H9 (cell line): Measurements from ENCODE around the gene CNTFR. TPM values are rescaled to one million over a fixed set of nuclear protein-coding genes. Genes with fewer than 3 reads are reported as not detected.

Source experiments
- DNase-seq: peaks from one replicate; pipeline ENCODE4 v3.0.0-alpha.2; 2017
- H2AFZ ChIP-seq: one replicate; pipeline ENCODE4 v1.6.1; 2013; ENCODE audit warnings: mild to moderate bottlenecking, low read length, control low read depth, moderate library complexity
- H2AK5ac ChIP-seq: 2 replicates; pipeline ENCODE4 v1.6.1; 2013; ENCODE audit warnings: low read length, control low read depth, mixed read lengths; ENCODE audit not compliant: insufficient read length
- H2BK120ac ChIP-seq: one replicate; pipeline ENCODE4 v1.6.1; 2013; ENCODE audit warnings: low read depth, mild to moderate bottlenecking, low read length, control low read depth, inconsistent platforms; ENCODE audit not compliant: poor library complexity, severe bottlenecking
- H2BK12ac ChIP-seq: 2 replicates; pipeline ENCODE4 v1.6.1; 2013; ENCODE audit warnings: low read length, control low read depth, mixed read lengths, low read depth; ENCODE audit not compliant: insufficient read length
- H2BK15ac ChIP-seq: 2 replicates; pipeline ENCODE4 v1.6.1; 2013; ENCODE audit warnings: low read depth, low read length, control low read depth
- H2BK20ac ChIP-seq: one replicate; pipeline ENCODE4 v1.6.1; 2013; ENCODE audit warnings: low read depth, mild to moderate bottlenecking, low read length, control low read depth, inconsistent platforms; ENCODE audit not compliant: poor library complexity, severe bottlenecking
- H2BK5ac ChIP-seq: 2 replicates; pipeline ENCODE4 v1.6.1; 2013; ENCODE audit warnings: low read length, control low read depth, mixed read lengths; ENCODE audit not compliant: insufficient read length
- H3K14ac ChIP-seq: 2 replicates; pipeline ENCODE4 v1.6.1; 2013; ENCODE audit warnings: low read length, control low read depth; ENCODE audit not compliant: insufficient read depth
- H3K18ac ChIP-seq: 2 replicates; pipeline ENCODE4 v1.6.1; 2013; ENCODE audit warnings: low read depth, mild to moderate bottlenecking, mixed read lengths, low read length, control low read depth; ENCODE audit not compliant: insufficient read length
- H3K23ac ChIP-seq: 2 replicates; pipeline ENCODE4 v1.6.1; 2013; ENCODE audit warnings: low read length, control low read depth, mixed read lengths, low read depth; ENCODE audit not compliant: insufficient read length
- H3K23me2 ChIP-seq: 2 replicates; pipeline ENCODE4 v1.6.1; 2013; ENCODE audit warnings: low read depth, mild to moderate bottlenecking, mixed read lengths, low read length, control low read depth; ENCODE audit not compliant: insufficient read length, poor library complexity, severe bottlenecking
- H3K27ac ChIP-seq: 2 replicates; pipeline ENCODE4 v1.5.1; 2013; ENCODE audit warnings: low read length, control low read depth, mixed read lengths, low read depth; ENCODE audit not compliant: insufficient read length
- H3K27me3 ChIP-seq: 2 replicates; pipeline ENCODE4 v1.6.1; 2013; ENCODE audit warnings: low read length, control low read depth, inconsistent platforms; ENCODE audit not compliant: insufficient read depth
- H3K4ac ChIP-seq: 2 replicates; pipeline ENCODE4 v1.6.1; 2013; ENCODE audit warnings: low read depth, mild to moderate bottlenecking, control low read depth, inconsistent platforms, low read length, moderate library complexity
- H3K4me1 ChIP-seq: 2 replicates; pipeline ENCODE4 v1.6.1; 2013; ENCODE audit warnings: low read length, control low read depth, inconsistent platforms; ENCODE audit not compliant: insufficient read depth
- H3K4me2 ChIP-seq: 2 replicates; pipeline ENCODE4 v1.6.1; 2013; ENCODE audit warnings: low read length, control low read depth, mixed read lengths; ENCODE audit not compliant: insufficient read length, insufficient read depth
- H3K56ac ChIP-seq: 2 replicates; pipeline ENCODE4 v1.6.1; 2013; ENCODE audit warnings: low read depth, mild to moderate bottlenecking, mixed read lengths, low read length, control low read depth; ENCODE audit not compliant: insufficient read length
- H3K79me1 ChIP-seq: 2 replicates; pipeline ENCODE4 v1.6.1; 2013; ENCODE audit warnings: low read depth, mild to moderate bottlenecking, moderate library complexity, low read length, control low read depth, inconsistent platforms; ENCODE audit not compliant: insufficient read depth, poor library complexity, severe bottlenecking
- H3K79me2 ChIP-seq: 2 replicates; pipeline ENCODE4 v1.6.1; 2013; ENCODE audit warnings: low read length, control low read depth, inconsistent platforms; ENCODE audit not compliant: insufficient read depth
- H3K9ac ChIP-seq: 2 replicates; pipeline ENCODE4 v1.6.1; 2013; ENCODE audit warnings: low read length, control low read depth, mixed read lengths; ENCODE audit not compliant: insufficient read length; ENCODE audit errors: extremely low read depth
- H3K9me3 ChIP-seq: one replicate; pipeline ENCODE4 v1.6.1; 2013; ENCODE audit warnings: low read depth, low read length, inconsistent platforms; ENCODE audit not compliant: control insufficient read depth
- H3T11ph ChIP-seq: one replicate; pipeline ENCODE4 v1.6.1; 2013; ENCODE audit warnings: mild to moderate bottlenecking, low read length, control low read depth, inconsistent platforms
- H4K20me1 ChIP-seq: one replicate; pipeline ENCODE4 v1.6.1; 2013; ENCODE audit not compliant: control insufficient read depth, insufficient read length, insufficient read depth
- H4K5ac ChIP-seq: 2 replicates; pipeline ENCODE4 v1.6.1; 2013; ENCODE audit warnings: low read depth, mild to moderate bottlenecking, mixed read lengths, low read length, control low read depth; ENCODE audit not compliant: insufficient read length
- H4K8ac ChIP-seq: replicated peaks from 2 replicates; pipeline ENCODE4 v1.6.1; 2013; ENCODE audit warnings: low read length, control low read depth, mixed read lengths, low read depth; ENCODE audit not compliant: insufficient read length
- H4K91ac ChIP-seq: 2 replicates; pipeline ENCODE4 v1.6.1; 2013; ENCODE audit warnings: low read depth, mild to moderate bottlenecking, moderate library complexity, mixed read lengths, low read length, control low read depth; ENCODE audit not compliant: insufficient read length
- H3K27ac Mint-ChIP-seq, 3 experiments: 2 replicates in 2 of 3; 3 replicates in 1 of 3; pipeline ENCODE4 v1.8.0; 2020 to 2021; ENCODE audit warnings: mixed read lengths in 3 of 3, mild to moderate bottlenecking in 1 of 3, moderate library complexity in 1 of 3
- H3K27me3 Mint-ChIP-seq: 2 replicates; pipeline ENCODE4 v1.8.0; 2021; ENCODE audit warnings: low read depth, mild to moderate bottlenecking, moderate library complexity, mixed read lengths
- H3K36me3 Mint-ChIP-seq, 3 experiments: 2 replicates in 2 of 3; 3 replicates in 1 of 3; pipeline ENCODE4 v1.8.0; 2020 to 2021; ENCODE audit warnings: low read depth in 3 of 3, mixed read lengths in 3 of 3; ENCODE audit not compliant: insufficient read depth in 1 of 3
- H3K4me1 Mint-ChIP-seq, 2 experiments: 2 replicates each; pipeline ENCODE4 v1.8.0; 2020; ENCODE audit warnings: mixed read lengths in 2 of 2
- H3K4me3 Mint-ChIP-seq, 2 experiments: 2 replicates in 1 of 2; 3 replicates in 1 of 2; pipeline ENCODE4 v1.8.0; 2020 to 2021; ENCODE audit warnings: mild to moderate bottlenecking in 2 of 2, mixed read lengths in 2 of 2, moderate library complexity in 1 of 2
- H3K9me3 Mint-ChIP-seq, 2 experiments: 2 replicates in 1 of 2; 3 replicates in 1 of 2; pipeline ENCODE4 v1.8.0; 2020; ENCODE audit warnings: mild to moderate bottlenecking in 2 of 2, mixed read lengths in 2 of 2, moderate library complexity in 1 of 2
- CTCF ChIP-seq: fragments of 200-600 bp; sonication (generic); conservative IDR thresholded peaks from 3 replicates; pipeline ENCODE4 v1.8.0; 2021; ENCODE audit warnings: antibody characterized with exemption, mild to moderate bottlenecking
- WGBS: extraction: QIAGEN DNeasy Blood & Tissue Kit; methylation state at CpG from one replicate; pipeline ENCODE4 v1.1.7; 2013; ENCODE audit warnings: missing lambda C conversion rate, low lambda C conversion rate, mixed read lengths; ENCODE audit not compliant: insufficient read length; ENCODE audit errors: extremely low coverage; 5-methylcytosine and 5-hydroxymethylcytosine counted together
- total RNA-seq: library from RNA; stranded (reverse); gene quantifications from 2 replicates; pipeline ENCODE4 v1.2.1, GENCODE V29; 2021

Gene CNTFR
- total RNA-seq, 1 experiment from 2014 or later, result 0.55 TPM

GRCh38 chr9:34611251-34611810, 21.8 kb upstream of the CNTFR start:
- DNase-seq, result peak; percentile 30
- WGBS, result no CpG with 5 or more reads among the region's 10 CpGs
- Histone ChIP-seq H4K91ac (no peak overlapping the region), H3K9ac (peak overlapping the region; percentile 61), H2BK15ac (no peak overlapping the region), H3K4me2 (peak overlapping the region; percentile 86), H3K23ac (no peak overlapping the region), H3K79me1 (no peaks in the 10 kb centered on the region), H4K5ac (no peak overlapping the region), H2BK12ac (no peak overlapping the region), H2AFZ (no peak overlapping the region), H2BK5ac (no peak overlapping the region), H3K56ac (no peak overlapping the region), H2BK120ac (no peak overlapping the region), H2BK20ac (no peak overlapping the region), H3K4me1 (no peaks in the 10 kb centered on the region; the same call in 1 of the 2 replicates), H3K79me2 (no peaks in the 10 kb centered on the region), H3K23me2 (peaks cover 14% of the 10 kb centered on the region), H2AK5ac (no peak overlapping the region), H3K4ac (no peak overlapping the region), H3K18ac (peak overlapping the region; percentile 61), H3T11ph (no peak overlapping the region), H3K9me3 (no peaks in the 10 kb centered on the region), H3K14ac (peak overlapping the region; percentile 92; the same call in 1 of the 2 replicates), H3K27me3 (no peaks in the 10 kb centered on the region), H3K27ac (no peak overlapping the region), H4K20me1 (no peaks in the 10 kb centered on the region), H4K8ac (no peak overlapping the region)
- 0 out of 7 replicates have a peak, but pooled peaks cover 0 to 1% (median 0%) of the 10 kb centered on the region in 3 experiments for H3K36me3 Mint-ChIP-seq
- TF ChIP-seq CTCF, result no peak
- H3K4me3 Mint-ChIP-seq, result peak overlapping the region; percentile 88 to 95
- no peaks in the 10 kb centered on the region for H3K9me3 Mint-ChIP-seq
- H3K27me3 Mint-ChIP-seq, result peaks cover 2% of the 10 kb centered on the region; the same call in 1 of the 2 replicates
- peak overlapping the region in 2 of 3 experiments; percentile 92 to 96; a peak in 4 of 7 replicates for H3K27ac Mint-ChIP-seq
- peaks cover 7 to 20% of the 10 kb centered on the region in 2 experiments for H3K4me1 Mint-ChIP-seq
